GF-D8 (cell line): ENCODE measurements around the gene BAAT.

Experiments
- DNase-seq: peaks from one replicate; lab custom pipeline; 2025; lab: John Stamatoyannopoulos, UW

Gene BAAT

DNA sequence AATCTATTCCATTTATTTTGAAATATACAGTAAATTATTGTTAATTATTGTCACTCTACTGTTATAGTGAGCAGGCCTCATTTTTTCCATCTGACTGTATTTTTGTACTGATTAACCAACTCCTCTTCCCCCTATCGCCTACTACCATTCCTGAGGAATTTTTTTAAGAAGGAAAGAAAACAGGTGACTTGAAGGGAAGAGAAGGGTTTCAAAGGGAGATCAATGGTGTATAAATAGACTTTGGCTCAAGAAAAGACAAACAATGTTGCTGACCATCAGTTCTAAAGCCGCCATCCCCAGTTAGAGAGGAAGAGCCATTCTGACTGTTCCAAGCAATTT, 69.7 kb downstream of the BAAT start:
- no peak for DNase-seq

DNA sequence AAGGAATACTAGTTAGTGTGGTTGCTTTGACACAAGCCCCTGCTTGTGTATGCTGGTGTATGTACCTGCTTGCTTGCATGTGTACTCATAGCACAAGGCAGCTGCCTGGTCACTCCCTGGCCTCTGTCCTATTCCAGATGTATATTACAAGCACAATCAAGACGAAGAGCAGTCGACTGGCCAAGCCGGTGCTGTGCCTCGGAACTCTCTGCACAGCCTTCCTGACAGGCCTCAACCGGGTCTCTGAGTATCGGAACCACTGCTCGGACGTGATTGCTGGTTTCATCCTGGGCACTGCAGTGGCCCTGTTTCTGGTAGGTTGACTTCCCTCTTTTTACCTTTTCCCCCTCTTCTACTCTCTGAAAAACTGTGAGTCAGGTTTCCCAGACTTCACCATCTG, 72.1 kb downstream of the BAAT start:
- DNase-seq: no peak

- peak; percentile 26 for DNase-seq
Measured at GRCh38 chr9:101311758-101312420, 72.9 kb downstream of the BAAT start.

DNA sequence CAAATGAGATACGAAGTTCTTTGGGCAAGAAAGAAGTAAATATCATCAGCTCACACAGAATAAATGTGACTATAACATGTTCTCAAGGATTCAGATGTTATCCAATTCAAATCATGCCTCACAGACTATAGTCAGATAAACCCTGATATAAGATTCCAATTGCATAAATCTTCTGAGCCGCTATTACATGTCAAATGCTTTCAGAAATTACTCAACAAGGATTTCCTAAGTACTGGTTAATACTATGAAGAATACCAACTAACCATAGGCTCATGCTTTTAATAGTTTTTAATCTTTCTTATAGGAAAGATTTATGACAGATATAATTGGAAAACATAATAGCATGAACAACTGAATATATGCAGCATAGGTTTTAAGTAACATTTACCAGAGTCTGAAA, 73.6 kb downstream of the BAAT start:
- DNase-seq: no peak
